Fibroblast of the conjunctiva (primary cell): ENCODE results near the gene HIRIP3.
A peak's percentile ranks its signal among the peaks of the same experiment; 100 is the strongest.

Source experiments
- DNase-seq: peaks from one replicate; pipeline ENCODE4 v3.0.0-alpha.2; 2010; ENCODE audit warnings: low read depth

HIRIP3 gene

GRCh38 chr16:29983420-29984136 lies 11.8 kb downstream of the HIRIP3 start:
- DNase-seq, result no peak

GRCh38 chr16:29982560-29983419 lies 12.6 kb downstream of the HIRIP3 start:
- DNase-seq, result no peak

- DNase-seq, result no peak
Observed at GRCh38 chr16:29978564-29979270, 16.7 kb downstream of the HIRIP3 start.

- DNase-seq, result no peak
Observed at GRCh38 chr16:29978081-29978480, 17.3 kb downstream of the HIRIP3 start.

- DNase-seq, result no peak
Observed at GRCh38 chr16:29977063-29977825, 18.2 kb downstream of the HIRIP3 start.

GRCh38 chr16:29975811-29976511 lies 19.5 kb downstream of the HIRIP3 start:
- DNase-seq, result no peak

- no peak for DNase-seq
Observed at GRCh38 chr16:29975134-29975538, 20.3 kb downstream of the HIRIP3 start.

GRCh38 chr16:29974291-29975133 lies 20.9 kb downstream of the HIRIP3 start:
- DNase-seq, result no peak

GRCh38 chr16:29973384-29974246 lies 21.8 kb downstream of the HIRIP3 start, which contains the start of gene TAOK2:
Gene TAOK2 (plus strand): TSS chr16:29973868. CDS start chr16:29977773, 3,905 bp downstream.
- DNase-seq, result peak; percentile 99

- DNase-seq, result no peak
Observed at GRCh38 chr16:29972992-29973383, 22.4 kb downstream of the HIRIP3 start.

- no peak for DNase-seq
Observed at GRCh38 chr16:29972500-29972899, 22.9 kb downstream of the HIRIP3 start.

GRCh38 chr16:29971304-29971703 lies 24.1 kb downstream of the HIRIP3 start:
- DNase-seq, result no peak

- DNase-seq, result no peak
Observed at GRCh38 chr16:29968205-29968604, 27.2 kb downstream of the HIRIP3 start.

- no peak for DNase-seq
Observed at GRCh38 chr16:29963021-29963743, 32.2 kb downstream of the HIRIP3 start.

GRCh38 chr16:29962344-29962994 lies 32.9 kb downstream of the HIRIP3 start:
- no peak for DNase-seq

GRCh38 chr16:29961479-29962343 lies 33.7 kb downstream of the HIRIP3 start, which contains the start of gene TMEM219:
Gene TMEM219 (plus strand): TSS chr16:29962079. CDS start chr16:29963144, 1,065 bp downstream.
- DNase-seq, result peak; percentile 64

- no peak for DNase-seq
Observed at GRCh38 chr16:29961127-29961478, 34.3 kb downstream of the HIRIP3 start.
